Heart left ventricle (tissue), 13 donors: ENCODE results near the gene ZWILCH.

Source experiments
- CTCF ChIP-seq, 12 donors: fragments of 200-600 bp; sonication (generic) in 4 of 12; IDR thresholded peaks; one replicate each; pipeline versions ENCODE4 v1.5.0 to v1.8.0; 2018 to 2022; ENCODE audit warnings: antibody characterized with exemption in 12 of 12, mild to moderate bottlenecking in 5 of 12
- POLR2A ChIP-seq, 2 donors: fragments of 450-650 bp; IDR thresholded peaks; one replicate each; pipeline ENCODE4 v1.6.1; 2017; ENCODE audit warnings: antibody characterized with exemption in 2 of 2, mild to moderate bottlenecking in 2 of 2, moderate library complexity in 2 of 2
- donor health status: ischemic (EF 13 %, LVEDD 7.1; RV severe dilation, severe dysfunction).
- donor health status: DM: no; HTN: yes; CAD: no.
- donor health status: DM: no; HTN: no; CAD: no.
- donor health status: ischemic (EF 25% LVEDD 6.9; RV normal size, moderate dysfunction).
- donor health status: ischemic (EF 25% LVEDD 5.7; RV mildly dilated, moderate dysfunction).
- donor health status: ischemic (EF 35%, LVEDD 5.7; RV mildly dilated, moderate dysfunction).
- donor health status: nonischemic (EF 11% LVEDD 7.7; RV severe dilation, severe dysfunction).
- donor health status: DM: yes; HTN: yes; CAD: no.
- donor health status: PGD.
- donor health status: ischemic (EF 29% LVEDD 5.4; RV normal size, mild dysfunction).
- donor health status: nonischemic (EF 23%, LVEDD 6.1; RV moderate dilation, normal function).

- no peak for TF ChIP-seq CTCF (IDR thresholded peaks at IDR 0.05)
- TF ChIP-seq POLR2A (IDR thresholded peaks at IDR 0.05): no peak
Measured at GRCh38 chr15:66545255-66545654, 40.1 kb downstream of the ZWILCH start.
